C4-2B (cell line): ENCODE results near the gene PARD3.

Experiments
- H3K27ac ChIP-seq: fragments of 450-650 bp; 2 replicates; pipeline ENCODE4 v1.5.1; 2017
- CTCF ChIP-seq: fragments of 450-650 bp; conservative IDR thresholded peaks from 2 replicates; pipeline ENCODE4 v1.5.1; 2017; ENCODE audit warnings: mild to moderate bottlenecking
- ZFX ChIP-seq: fragments of 450-650 bp; IDR thresholded peaks from 2 replicates; pipeline ENCODE4 v1.6.1; 2017

The PARD3 gene

DNA sequence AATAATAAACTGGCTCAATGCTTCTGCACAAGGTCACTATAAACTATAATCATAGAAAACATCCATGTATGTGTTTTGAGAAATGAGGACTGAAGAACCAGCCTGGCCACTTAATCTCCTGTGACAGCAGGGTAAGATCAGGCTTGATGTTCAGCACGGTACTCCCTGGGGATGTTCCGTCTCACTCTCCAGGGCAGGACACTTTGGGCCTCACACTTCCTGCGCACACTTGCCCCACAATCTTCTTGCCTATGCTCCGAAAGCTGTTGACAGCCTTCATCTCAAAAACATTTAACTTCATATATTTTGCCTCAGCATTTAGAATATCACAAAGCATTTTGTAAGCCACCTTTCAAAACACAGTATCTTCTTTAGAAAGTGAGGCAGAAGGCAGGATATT is 92.7 kb downstream of the PARD3 start:
- H3K27ac ChIP-seq = no peak overlapping the region
- TF ChIP-seq CTCF (no peak), ZFX (no peak)

GRCh38 chr10:34721208-34721840 is 93.8 kb downstream of the PARD3 start:
- no peak overlapping the region for H3K27ac ChIP-seq

DNA sequence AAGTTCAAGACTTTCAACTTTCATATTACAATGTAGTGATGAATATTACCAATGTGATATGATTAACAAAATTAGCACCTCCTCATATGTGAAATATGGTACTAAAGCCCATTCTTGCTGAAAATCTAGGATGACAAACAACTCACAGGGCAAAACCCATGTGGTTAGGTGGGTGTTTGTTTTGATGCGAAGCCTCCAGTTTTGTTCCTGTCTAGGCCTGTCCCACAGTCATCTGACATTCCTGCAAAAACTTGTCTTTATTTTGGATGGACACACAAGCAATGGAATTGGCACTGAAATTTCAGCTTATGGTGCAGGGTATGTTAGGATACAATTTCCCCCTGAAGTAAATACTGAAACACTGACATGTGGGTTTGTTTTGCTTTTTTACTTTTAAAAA is 95.3 kb downstream of the PARD3 start:
- H3K27ac ChIP-seq = 0 out of 2 replicates have a peak overlapping the region, but pooled peaks have one; percentile 7
- no peak for TF ChIP-seq CTCF
- no peak for TF ChIP-seq ZFX

More at GRCh38 chr10:34721208-34721840, 93.8 kb downstream of the PARD3 start:
- no peak for TF ChIP-seq CTCF
- no peak for TF ChIP-seq ZFX

- no peak overlapping the region for H3K27ac ChIP-seq
- TF ChIP-seq ZFX (no peak), CTCF (no peak)
Observed at GRCh38 chr10:34719328-34719727, 95.8 kb downstream of the PARD3 start.

- H3K27ac ChIP-seq = no peak overlapping the region
- TF ChIP-seq ZFX = no peak
- TF ChIP-seq CTCF = no peak
Observed at GRCh38 chr10:34717429-34717828, 97.7 kb downstream of the PARD3 start.

DNA sequence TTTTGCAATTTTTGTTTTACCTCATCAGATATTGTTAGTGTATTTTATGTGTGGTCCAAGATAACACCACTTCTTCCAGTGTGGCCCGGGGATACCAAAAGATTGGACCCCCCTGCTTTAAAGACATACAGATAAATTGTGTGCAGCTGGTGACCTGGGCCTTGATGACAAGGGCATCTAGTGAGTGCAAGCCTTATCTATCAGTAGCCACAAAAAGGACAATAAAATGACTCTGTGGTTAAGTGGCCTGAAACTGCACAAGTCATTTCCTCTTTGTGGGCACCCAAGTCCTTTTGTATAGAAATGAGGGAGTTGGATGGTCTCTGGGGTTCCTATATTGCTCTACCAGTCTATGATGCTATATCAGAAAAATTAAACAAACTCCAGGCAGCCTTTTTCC is 98.1 kb downstream of the PARD3 start:
- no peak overlapping the region for H3K27ac ChIP-seq
- TF ChIP-seq CTCF = no peak
- no peak for TF ChIP-seq ZFX

DNA sequence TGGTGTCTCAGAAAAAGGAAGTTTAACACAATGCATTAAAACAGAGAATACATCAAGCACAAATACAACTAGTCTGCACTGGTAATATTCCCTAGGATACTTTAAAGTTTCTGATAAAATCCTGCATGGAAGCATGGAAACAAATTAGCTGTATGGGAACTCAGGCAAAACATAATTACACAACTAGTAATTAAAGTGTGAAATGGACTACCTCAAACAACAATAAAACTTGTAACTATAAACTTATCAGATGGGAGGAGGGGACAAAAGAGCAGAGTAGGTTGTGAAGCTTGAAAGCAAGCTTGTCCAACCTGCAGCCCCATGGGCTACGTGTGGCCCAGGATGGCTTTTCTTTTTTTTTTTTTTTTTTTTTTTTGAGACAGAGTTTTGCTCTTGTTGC is 98.9 kb downstream of the PARD3 start:
- TF ChIP-seq CTCF (no peak), ZFX (no peak)
- no peak overlapping the region for H3K27ac ChIP-seq
